ENCODE results near the gene RB1. TPM values are rescaled to one million over a fixed set of nuclear protein-coding genes. Genes with fewer than 3 reads are reported as not detected.
"Not testable (repeated sequence)": the region's sequence is repeated elsewhere in the genome, so short reads cannot be mapped to it uniquely, and the experiment has no call there.

RB1 gene
- total RNA-seq, 1 experiment from 2014 or later: 14.7 TPM

GRCh38 chr13:48448959-48449614 is 145.5 kb downstream of the RB1 start:
- H3K36me3 ChIP-seq (replicated peaks; ENCODE audit: control insufficient read depth, insufficient read depth, low read length): no peaks in the 10 kb centered on the region
- no peak for DNase-seq
- H3K4me3 ChIP-seq (ENCODE audit: insufficient read depth, low read depth, low read length): no peak overlapping the region
- H3K27me3 ChIP-seq (ENCODE audit: control insufficient read depth, insufficient read depth, low read length): no peaks in the 10 kb centered on the region

GRCh38 chr13:48449656-48450055 is 146.1 kb downstream of the RB1 start:
- Histone ChIP-seq H3K36me3 (replicated peaks; ENCODE audit: control insufficient read depth, insufficient read depth, low read length) (no peaks in the 10 kb centered on the region), H3K27me3 (ENCODE audit: control insufficient read depth, insufficient read depth, low read length) (no peaks in the 10 kb centered on the region), H3K4me3 (ENCODE audit: insufficient read depth, low read depth, low read length) (no peak overlapping the region)
- DNase-seq: no peak

- H3K27me3 ChIP-seq (ENCODE audit: control insufficient read depth, insufficient read depth, low read length); DNase-seq; H3K4me3 ChIP-seq (ENCODE audit: insufficient read depth, low read depth, low read length); H3K36me3 ChIP-seq (replicated peaks; ENCODE audit: control insufficient read depth, insufficient read depth, low read length): not testable (repeated sequence)
Measured at GRCh38 chr13:48451196-48451595, 147.6 kb downstream of the RB1 start.

- DNase-seq: no peak
- Histone ChIP-seq H3K36me3 (replicated peaks; ENCODE audit: control insufficient read depth, insufficient read depth, low read length) (no peaks in the 10 kb centered on the region), H3K4me3 (ENCODE audit: insufficient read depth, low read depth, low read length) (no peak overlapping the region), H3K27me3 (ENCODE audit: control insufficient read depth, insufficient read depth, low read length) (no peaks in the 10 kb centered on the region)
Measured at GRCh38 chr13:48456546-48456945, 153.0 kb downstream of the RB1 start.

- no peak overlapping the region for H3K4me3 ChIP-seq (ENCODE audit: insufficient read depth, low read depth, low read length)
- no peaks in the 10 kb centered on the region for H3K36me3 ChIP-seq (replicated peaks; ENCODE audit: control insufficient read depth, insufficient read depth, low read length)
- no peaks in the 10 kb centered on the region for H3K27me3 ChIP-seq (ENCODE audit: control insufficient read depth, insufficient read depth, low read length)
- peak; percentile 10 for DNase-seq
Measured at GRCh38 chr13:48457578-48458242, 154.2 kb downstream of the RB1 start.

- H3K36me3 ChIP-seq (replicated peaks; ENCODE audit: control insufficient read depth, insufficient read depth, low read length): no peaks in the 10 kb centered on the region
- no peak for DNase-seq
- H3K4me3 ChIP-seq (ENCODE audit: insufficient read depth, low read depth, low read length): no peak overlapping the region
- no peaks in the 10 kb centered on the region for H3K27me3 ChIP-seq (ENCODE audit: control insufficient read depth, insufficient read depth, low read length)
Measured at GRCh38 chr13:48475230-48475629, 171.7 kb downstream of the RB1 start.

- no peak for DNase-seq
- Histone ChIP-seq H3K4me3 (ENCODE audit: insufficient read depth, low read depth, low read length) (no peak overlapping the region), H3K36me3 (replicated peaks; ENCODE audit: control insufficient read depth, insufficient read depth, low read length) (no peaks in the 10 kb centered on the region), H3K27me3 (ENCODE audit: control insufficient read depth, insufficient read depth, low read length) (no peaks in the 10 kb centered on the region)
Measured at GRCh38 chr13:48476215-48476614, 172.7 kb downstream of the RB1 start.

- Histone ChIP-seq H3K27me3 (ENCODE audit: control insufficient read depth, insufficient read depth, low read length) (no peaks in the 10 kb centered on the region), H3K4me3 (ENCODE audit: insufficient read depth, low read depth, low read length) (no peak overlapping the region), H3K36me3 (replicated peaks; ENCODE audit: control insufficient read depth, insufficient read depth, low read length) (no peaks in the 10 kb centered on the region)
- DNase-seq: no peak
Measured at GRCh38 chr13:48476686-48477085, 173.1 kb downstream of the RB1 start.

- no peaks in the 10 kb centered on the region for H3K27me3 ChIP-seq (ENCODE audit: control insufficient read depth, insufficient read depth, low read length)
- no peaks in the 10 kb centered on the region for H3K36me3 ChIP-seq (replicated peaks; ENCODE audit: control insufficient read depth, insufficient read depth, low read length)
- DNase-seq: no peak
- H3K4me3 ChIP-seq (ENCODE audit: insufficient read depth, low read depth, low read length): no peak overlapping the region
Measured at GRCh38 chr13:48477191-48477855, 173.8 kb downstream of the RB1 start.

- Histone ChIP-seq H3K27me3 (ENCODE audit: control insufficient read depth, insufficient read depth, low read length) (no peaks in the 10 kb centered on the region), H3K36me3 (replicated peaks; ENCODE audit: control insufficient read depth, insufficient read depth, low read length) (no peaks in the 10 kb centered on the region), H3K4me3 (ENCODE audit: insufficient read depth, low read depth, low read length) (no peak overlapping the region)
- no peak for DNase-seq
Measured at GRCh38 chr13:48478391-48478790, 174.8 kb downstream of the RB1 start.

- no peaks in the 10 kb centered on the region; the same call in 1 of the 2 replicates for H3K36me3 ChIP-seq (replicated peaks; ENCODE audit: control insufficient read depth, insufficient read depth, low read length)
- DNase-seq: no peak
- no peaks in the 10 kb centered on the region for H3K27me3 ChIP-seq (ENCODE audit: control insufficient read depth, insufficient read depth, low read length)
- H3K4me3 ChIP-seq (ENCODE audit: insufficient read depth, low read depth, low read length): no peak overlapping the region
Measured at GRCh38 chr13:48483575-48483974, 180.0 kb downstream of the RB1 start.

GRCh38 chr13:48485432-48485831 is 181.9 kb downstream of the RB1 start:
- DNase-seq: no peak
- Histone ChIP-seq H3K27me3 (ENCODE audit: control insufficient read depth, insufficient read depth, low read length) (no peaks in the 10 kb centered on the region), H3K4me3 (ENCODE audit: insufficient read depth, low read depth, low read length) (no peak overlapping the region), H3K36me3 (replicated peaks; ENCODE audit: control insufficient read depth, insufficient read depth, low read length) (no peaks in the 10 kb centered on the region; the same call in 1 of the 2 replicates)

- H3K4me3 ChIP-seq (ENCODE audit: insufficient read depth, low read depth, low read length): no peak overlapping the region
- DNase-seq: no peak
Measured at GRCh38 chr13:48486362-48486761, 182.8 kb downstream of the RB1 start.

GRCh38 chr13:48486836-48487235 is 183.3 kb downstream of the RB1 start:
- Histone ChIP-seq H3K36me3 (replicated peaks; ENCODE audit: control insufficient read depth, insufficient read depth, low read length) (no peaks in the 10 kb centered on the region; the same call in 1 of the 2 replicates), H3K4me3 (ENCODE audit: insufficient read depth, low read depth, low read length) (no peak overlapping the region), H3K27me3 (ENCODE audit: control insufficient read depth, insufficient read depth, low read length) (no peaks in the 10 kb centered on the region)
- DNase-seq: no peak

More at GRCh38 chr13:48486362-48486761, 182.8 kb downstream of the RB1 start:
- H3K36me3 ChIP-seq (replicated peaks; ENCODE audit: control insufficient read depth, insufficient read depth, low read length): no peaks in the 10 kb centered on the region; the same call in 1 of the 2 replicates
- no peaks in the 10 kb centered on the region for H3K27me3 ChIP-seq (ENCODE audit: control insufficient read depth, insufficient read depth, low read length)

GRCh38 chr13:48487968-48488367 is 184.4 kb downstream of the RB1 start:
- no peak overlapping the region for H3K4me3 ChIP-seq (ENCODE audit: insufficient read depth, low read depth, low read length)
- DNase-seq: no peak
- H3K27me3 ChIP-seq (ENCODE audit: control insufficient read depth, insufficient read depth, low read length): no peaks in the 10 kb centered on the region
- no peaks in the 10 kb centered on the region; the same call in 1 of the 2 replicates for H3K36me3 ChIP-seq (replicated peaks; ENCODE audit: control insufficient read depth, insufficient read depth, low read length)

All from H7 (cell line).